Activated T-cell treated with anti-CD3 and anti-CD28 coated beads, Interleukin-2, amount 50 U/mL, for 72 hours (primary cell): ENCODE data around the gene DCC. TPM values are rescaled to one million over a fixed set of nuclear protein-coding genes. Genes with fewer than 3 reads are reported as not detected.

Experiments
- ATAC-seq, 2 donors: fragments of 150-1000 bp; cut with Tn5 transposase; replicated peaks in 1 of 2; 2 replicates each; pipeline ENCODE4 v1.10.0; 2021; ENCODE audit warnings: moderate library complexity in 2 of 2, mild to moderate bottlenecking in 1 of 2
- DNase-seq, 2 donors: peaks; one replicate each; pipeline ENCODE4 v3.0.0; 2021 to 2022; ENCODE audit warnings: mixed read lengths in 1 of 2
- H3K27ac Mint-ChIP-seq: one replicate; pipeline ENCODE4 v1.8.0; 2022; ENCODE audit warnings: mild to moderate bottlenecking, moderate library complexity, mixed read lengths
- H3K27me3 Mint-ChIP-seq: one replicate; pipeline ENCODE4 v1.8.0; 2022; ENCODE audit warnings: low read depth, mixed read lengths
- H3K36me3 Mint-ChIP-seq, 2 donors: one replicate each; pipeline ENCODE4 v1.8.0; 2022; ENCODE audit warnings: mixed read lengths in 2 of 2, mild to moderate bottlenecking in 1 of 2; ENCODE audit not compliant: insufficient read depth in 2 of 2
- H3K4me1 Mint-ChIP-seq: one replicate; pipeline ENCODE4 v1.8.0; 2022; ENCODE audit warnings: low read depth, mixed read lengths
- H3K4me3 Mint-ChIP-seq, 2 donors: one replicate each; pipeline ENCODE4 v1.8.0; 2022; ENCODE audit warnings: mild to moderate bottlenecking in 2 of 2, mixed read lengths in 2 of 2, moderate library complexity in 2 of 2
- H3K9me3 Mint-ChIP-seq, 2 donors: one replicate each; pipeline ENCODE4 v1.8.0; 2022; ENCODE audit warnings: mixed read lengths in 2 of 2
- total RNA-seq, 2 donors: library from RNA; stranded (reverse); gene quantifications; one replicate each; pipeline ENCODE4 v1.2.3, GENCODE V29; 2022

DCC gene
- total RNA-seq, 2 donors from 2014 or later: not detected

GRCh38 chr18:52553441-52553840 is 213.4 kb downstream of the DCC start:
- no peaks in the 10 kb centered on the region for H3K36me3 Mint-ChIP-seq
- no peak for ATAC-seq
- no peak for DNase-seq
- peaks cover 1 to 7% of the 10 kb centered on the region in 2 donors for H3K9me3 Mint-ChIP-seq
- H3K4me1 Mint-ChIP-seq: no peaks in the 10 kb centered on the region
- H3K4me3 Mint-ChIP-seq: no peak overlapping the region
- H3K27ac Mint-ChIP-seq: no peak overlapping the region
- H3K27me3 Mint-ChIP-seq: no peaks in the 10 kb centered on the region

- no peaks in the 10 kb centered on the region for H3K27me3 Mint-ChIP-seq
- H3K4me1 Mint-ChIP-seq: no peaks in the 10 kb centered on the region
- H3K36me3 Mint-ChIP-seq: no peaks in the 10 kb centered on the region
- no peak overlapping the region for H3K4me3 Mint-ChIP-seq
- no peak overlapping the region for H3K27ac Mint-ChIP-seq
- no peak for ATAC-seq
- no peak for DNase-seq
- H3K9me3 Mint-ChIP-seq: peaks cover 1 to 7% of the 10 kb centered on the region in 2 donors
Measured at GRCh38 chr18:52554180-52554579, 214.2 kb downstream of the DCC start.

DNA sequence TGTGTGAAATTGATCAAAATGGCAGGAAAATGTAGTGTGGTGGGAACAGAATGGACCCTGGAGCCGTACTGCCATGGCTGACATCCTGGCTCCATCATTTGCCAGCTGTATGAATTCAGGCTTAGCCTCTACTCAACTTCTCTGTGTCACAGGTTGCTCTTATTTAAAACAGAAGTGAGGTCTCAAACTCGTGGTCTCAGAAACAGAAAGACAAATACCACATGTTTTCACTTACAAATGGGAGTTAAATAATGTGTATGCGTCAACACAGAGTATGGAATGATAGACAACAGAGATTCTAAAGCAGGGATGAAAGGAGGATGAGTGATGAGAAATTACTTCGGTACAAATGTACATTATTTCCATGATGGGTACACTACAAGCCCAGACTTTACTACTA is 227.4 kb downstream of the DCC start:
- ATAC-seq (no peak), DNase-seq (no peak)
- Mint-ChIP-seq H3K36me3 (no peaks in the 10 kb centered on the region), H3K27me3 (no peaks in the 10 kb centered on the region), H3K4me3 (no peak overlapping the region), H3K27ac (no peak overlapping the region), H3K4me1 (no peaks in the 10 kb centered on the region), H3K9me3 (peaks cover 0 to 2% of the 10 kb centered on the region in 2 donors)

DNA sequence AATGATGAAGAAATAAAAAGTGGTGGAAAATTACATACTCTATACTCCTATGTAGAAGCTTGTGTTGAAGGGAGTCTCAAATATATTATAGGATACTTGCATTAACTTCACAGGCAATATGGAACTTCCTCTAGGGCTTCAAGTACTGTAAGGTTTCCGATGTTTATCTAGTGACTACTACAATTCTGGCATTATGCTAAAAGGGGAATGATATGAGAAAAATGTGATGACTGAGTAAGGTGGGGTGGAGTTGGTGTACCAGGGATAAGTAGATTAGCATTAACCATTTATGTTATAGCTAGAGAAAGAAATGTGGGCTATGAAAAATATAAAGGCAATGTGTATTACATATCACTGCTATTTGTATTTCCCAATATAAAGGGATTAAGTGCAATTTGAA is 229.5 kb downstream of the DCC start:
- Mint-ChIP-seq H3K9me3 (peaks cover 0 to 3% of the 10 kb centered on the region in 2 donors), H3K27me3 (no peaks in the 10 kb centered on the region), H3K4me3 (no peak overlapping the region), H3K4me1 (no peaks in the 10 kb centered on the region), H3K27ac (no peak overlapping the region), H3K36me3 (no peaks in the 10 kb centered on the region)
- ATAC-seq (no peak), DNase-seq (no peak)

DNA sequence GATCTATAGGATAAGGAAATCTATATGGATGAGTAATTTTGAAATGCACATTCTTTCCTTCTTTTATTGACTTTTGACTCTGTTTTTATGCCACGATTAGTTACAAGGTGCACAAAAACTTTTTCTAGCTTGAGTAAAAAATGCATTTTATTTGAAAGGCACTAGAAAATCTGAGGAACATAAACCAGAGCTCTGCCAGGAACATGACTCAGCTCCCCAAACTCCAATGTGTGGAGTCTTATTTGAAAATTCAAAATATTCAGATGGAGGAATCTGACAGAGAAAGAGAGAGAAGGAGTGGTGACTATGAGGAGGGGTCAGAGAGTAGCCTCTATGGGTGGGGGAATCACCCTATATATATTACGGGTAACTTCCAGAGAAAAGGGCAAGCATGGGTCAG is 231.0 kb downstream of the DCC start:
- ATAC-seq (no peak), DNase-seq (no peak)
- Mint-ChIP-seq H3K27me3 (no peaks in the 10 kb centered on the region), H3K4me1 (no peaks in the 10 kb centered on the region), H3K9me3 (peaks cover 0 to 3% of the 10 kb centered on the region in 2 donors), H3K4me3 (no peak overlapping the region), H3K27ac (no peak overlapping the region), H3K36me3 (no peaks in the 10 kb centered on the region)

DNA sequence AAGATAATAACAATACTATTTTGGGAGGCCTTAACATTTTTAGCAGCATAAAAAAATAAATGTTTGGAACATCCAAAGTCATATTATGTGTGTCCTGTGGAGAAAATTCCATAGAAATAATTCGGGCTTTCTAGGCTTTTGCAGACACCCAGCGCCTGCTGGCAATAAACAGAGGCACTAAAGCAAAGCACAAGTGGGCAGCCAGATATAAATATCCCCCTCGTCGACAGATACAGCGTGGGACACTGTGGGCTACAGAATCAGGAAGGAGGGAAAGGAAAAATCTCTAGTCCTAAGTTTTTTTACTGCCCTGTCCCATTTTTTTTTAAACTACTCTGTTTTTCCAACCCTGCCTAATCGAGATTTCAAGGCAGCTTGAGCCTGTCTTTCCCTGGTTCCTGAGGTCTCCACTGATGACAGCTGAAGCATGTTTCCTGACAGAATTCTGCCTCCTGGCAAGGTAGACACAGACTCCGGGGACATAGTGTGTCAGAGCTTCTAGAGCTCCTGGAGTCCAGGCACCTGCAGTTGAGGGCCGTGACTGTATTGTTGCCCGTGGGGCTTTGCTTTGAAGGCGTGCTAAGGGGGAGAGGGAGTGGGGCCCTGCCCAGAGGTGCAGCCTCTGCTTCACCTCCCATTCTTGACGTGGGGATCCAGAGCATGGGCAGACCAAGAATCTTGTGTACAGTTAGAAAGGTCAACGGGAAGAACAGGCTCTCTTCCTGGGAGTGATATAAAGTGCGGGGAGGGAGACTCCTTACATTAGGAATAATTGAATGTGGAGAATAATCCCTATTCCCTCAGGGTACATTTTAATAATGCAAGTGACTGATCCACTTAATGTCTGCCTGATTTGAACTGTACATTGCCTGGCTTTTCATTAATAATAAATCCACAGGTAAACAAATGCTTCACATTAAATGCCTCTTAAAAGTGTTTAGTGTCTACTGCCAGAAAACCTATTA is 232.3 kb downstream of the DCC start:
- Mint-ChIP-seq H3K36me3 (no peaks in the 10 kb centered on the region), H3K27ac (no peak overlapping the region), H3K4me1 (no peaks in the 10 kb centered on the region), H3K27me3 (no peaks in the 10 kb centered on the region), H3K4me3 (no peak overlapping the region), H3K9me3 (peaks cover 0 to 3% of the 10 kb centered on the region in 2 donors)
- DNase-seq (no peak), ATAC-seq (no peak)

- Mint-ChIP-seq H3K9me3 (no peaks in the 10 kb centered on the region), H3K27me3 (no peaks in the 10 kb centered on the region), H3K4me3 (no peak overlapping the region), H3K4me1 (no peaks in the 10 kb centered on the region), H3K36me3 (no peaks in the 10 kb centered on the region), H3K27ac (no peak overlapping the region)
- DNase-seq (no peak), ATAC-seq (no peak)
Measured at GRCh38 chr18:52577795-52578194, 237.8 kb downstream of the DCC start.

- DNase-seq (no peak), ATAC-seq (no peak)
- Mint-ChIP-seq H3K36me3 (no peaks in the 10 kb centered on the region), H3K27me3 (no peaks in the 10 kb centered on the region), H3K27ac (no peak overlapping the region), H3K9me3 (peaks cover 0 to 3% of the 10 kb centered on the region in 2 donors), H3K4me1 (no peaks in the 10 kb centered on the region), H3K4me3 (no peak overlapping the region)
Measured at GRCh38 chr18:52582061-52582460, 242.1 kb downstream of the DCC start.

DNA sequence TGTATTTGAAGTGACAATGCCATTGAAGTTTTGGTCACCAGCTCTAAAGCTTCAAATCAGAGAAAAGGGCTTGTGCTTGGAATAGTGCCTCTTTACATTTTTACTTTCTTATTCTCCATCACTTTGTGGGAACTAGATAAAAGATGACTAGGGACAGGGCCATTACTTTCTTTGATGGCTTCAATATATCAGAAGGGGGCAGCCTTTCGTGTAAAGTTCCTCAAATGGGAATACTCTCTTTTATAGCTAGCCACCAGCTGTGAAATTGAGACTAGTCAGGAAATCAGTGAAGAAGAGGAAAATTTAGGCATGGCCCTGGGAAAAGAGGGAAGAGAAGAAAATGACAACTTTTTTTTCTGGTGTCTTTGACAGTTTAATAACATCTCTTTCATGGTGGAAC is 242.5 kb downstream of the DCC start:
- Mint-ChIP-seq H3K36me3 (no peaks in the 10 kb centered on the region), H3K27me3 (no peaks in the 10 kb centered on the region)

GRCh38 chr18:52588931-52589330 is 248.9 kb downstream of the DCC start:
- ATAC-seq (no peak), DNase-seq (no peak)
- no peak overlapping the region for H3K27ac Mint-ChIP-seq
- no peaks in the 10 kb centered on the region for H3K4me1 Mint-ChIP-seq
- no peak overlapping the region for H3K4me3 Mint-ChIP-seq
- no peaks in the 10 kb centered on the region for H3K27me3 Mint-ChIP-seq
- no peaks in the 10 kb centered on the region for H3K36me3 Mint-ChIP-seq
- H3K9me3 Mint-ChIP-seq: peaks cover 0 to 7% of the 10 kb centered on the region in 2 donors

More for the DNA sequence above, 242.5 kb downstream of the DCC start:
- H3K9me3 Mint-ChIP-seq: peaks cover 0 to 5% of the 10 kb centered on the region in 2 donors
- no peak overlapping the region for H3K27ac Mint-ChIP-seq
- no peak overlapping the region for H3K4me3 Mint-ChIP-seq
- no peaks in the 10 kb centered on the region for H3K4me1 Mint-ChIP-seq
- ATAC-seq (no peak), DNase-seq (no peak)

GRCh38 chr18:52596748-52597435 is 256.9 kb downstream of the DCC start:
- Mint-ChIP-seq H3K9me3 (peaks cover 1 to 5% of the 10 kb centered on the region in 2 donors), H3K27ac (no peak overlapping the region), H3K36me3 (no peaks in the 10 kb centered on the region), H3K27me3 (no peaks in the 10 kb centered on the region), H3K4me1 (no peaks in the 10 kb centered on the region), H3K4me3 (no peak overlapping the region)
- DNase-seq: no peak
- no peak for ATAC-seq

DNA sequence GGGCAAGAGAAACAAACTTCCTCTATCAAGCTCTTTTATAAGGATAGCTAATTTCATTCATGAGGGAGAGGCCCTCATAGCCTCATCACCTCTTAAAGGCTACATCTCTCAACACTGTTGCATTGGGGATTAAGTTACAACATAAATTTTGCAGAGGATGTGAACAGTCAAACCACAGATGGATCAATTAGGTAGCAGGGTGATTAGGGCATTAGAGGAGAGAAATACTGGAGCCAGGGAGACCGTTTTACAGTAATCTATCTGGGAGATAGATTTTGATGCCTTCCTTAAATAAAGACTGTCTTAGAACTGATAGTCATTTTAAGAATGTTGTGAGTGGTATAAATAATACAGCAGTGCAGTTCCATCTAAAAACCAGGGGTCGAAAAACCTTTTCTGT is 258.9 kb downstream of the DCC start:
- Mint-ChIP-seq H3K27ac (no peak overlapping the region), H3K4me1 (no peaks in the 10 kb centered on the region)

GRCh38 chr18:52602820-52603219 is 262.8 kb downstream of the DCC start:
- peaks cover 2 to 3% of the 10 kb centered on the region in 2 donors for H3K9me3 Mint-ChIP-seq
- no peaks in the 10 kb centered on the region for H3K4me1 Mint-ChIP-seq
- no peak overlapping the region for H3K4me3 Mint-ChIP-seq
- ATAC-seq (no peak), DNase-seq (no peak)
- H3K36me3 Mint-ChIP-seq: no peaks in the 10 kb centered on the region
- H3K27ac Mint-ChIP-seq: no peak overlapping the region
- no peaks in the 10 kb centered on the region for H3K27me3 Mint-ChIP-seq

More for the DNA sequence above, 258.9 kb downstream of the DCC start:
- Mint-ChIP-seq H3K27me3 (no peaks in the 10 kb centered on the region), H3K9me3 (peaks cover 3 to 5% of the 10 kb centered on the region in 2 donors), H3K36me3 (no peaks in the 10 kb centered on the region), H3K4me3 (no peak overlapping the region)
- ATAC-seq (no peak), DNase-seq (no peak)
